ENCODE data around the gene CDH23.

The CDH23 gene

DNA sequence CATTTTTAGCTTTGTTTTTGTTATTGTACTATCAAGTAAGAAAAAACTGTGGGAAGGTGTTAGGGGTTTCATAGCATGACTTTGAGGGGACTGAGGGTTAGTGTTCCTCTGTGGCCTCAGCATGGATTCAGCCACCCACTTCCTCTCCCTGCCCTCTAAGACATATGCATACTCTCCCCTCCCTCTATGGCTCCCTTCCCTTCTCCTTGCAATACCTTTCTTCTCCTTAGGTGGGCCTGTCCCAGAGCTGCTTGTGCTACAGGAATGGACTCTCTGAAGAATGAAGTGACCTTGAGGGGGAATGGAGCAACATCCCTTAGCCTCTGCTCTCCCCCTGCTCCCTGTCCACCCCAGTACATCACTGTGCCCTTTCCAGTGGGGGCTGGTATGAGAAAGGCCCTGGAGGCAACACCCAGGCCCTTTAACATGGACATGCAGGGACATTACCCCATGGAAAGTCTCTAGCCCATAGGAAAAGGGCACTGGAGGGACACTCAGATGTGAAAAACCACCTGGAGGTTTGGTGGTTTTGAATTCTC, 22.4 kb downstream of the CDH23 start:
- DNase-seq (ENCODE audit: extremely low read depth in 1 of 2, low read depth in 1 of 2): no peak

DNA sequence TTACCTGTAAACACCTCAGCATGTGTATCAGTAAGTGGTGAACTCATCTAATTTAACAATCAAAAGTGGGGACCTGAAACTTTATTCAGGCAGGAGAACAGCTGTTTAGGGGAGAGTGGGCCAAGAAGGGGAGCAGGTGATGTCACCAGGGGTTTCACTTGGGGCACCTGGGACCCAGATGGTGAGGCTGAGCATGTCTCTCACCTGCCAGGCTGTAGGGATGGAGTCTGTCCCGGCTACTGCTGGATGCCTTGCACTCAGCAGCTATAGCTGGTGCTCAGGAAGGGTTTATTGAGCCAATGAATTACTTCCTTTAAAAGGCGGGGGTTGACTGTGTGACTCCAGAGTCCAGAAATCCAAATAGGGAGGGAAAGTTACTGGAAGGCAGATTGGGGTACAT, 23.0 kb downstream of the CDH23 start:
- no peak for DNase-seq (ENCODE audit: extremely low read depth in 1 of 2, low read depth in 1 of 2)

- DNase-seq (ENCODE audit: extremely low read depth in 1 of 2, low read depth in 1 of 2): no peak
Observed at GRCh38 chr10:71421075-71421434, 24.3 kb downstream of the CDH23 start.

DNA sequence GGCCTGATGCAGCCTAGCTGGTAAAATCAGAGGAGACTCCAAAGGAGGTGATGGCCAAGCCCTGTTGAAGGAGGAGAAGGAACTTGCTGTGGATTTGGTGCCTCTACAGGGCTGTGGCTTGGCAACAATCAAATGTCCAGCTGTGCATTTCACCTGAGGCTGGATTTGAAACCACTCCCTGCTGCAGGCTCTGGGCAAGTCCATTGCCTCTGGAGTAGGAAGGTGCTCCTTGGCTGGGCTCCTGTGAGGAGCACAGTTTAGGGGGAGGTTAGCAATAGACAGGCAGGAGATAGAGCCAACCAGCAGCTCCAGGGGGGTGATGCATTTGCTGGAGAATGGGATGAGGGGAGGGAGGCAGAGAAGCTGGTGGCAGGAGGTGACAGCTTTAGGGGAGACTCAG, 26.5 kb downstream of the CDH23 start:
- no peak for DNase-seq (ENCODE audit: extremely low read depth in 1 of 2, low read depth in 1 of 2)

DNA sequence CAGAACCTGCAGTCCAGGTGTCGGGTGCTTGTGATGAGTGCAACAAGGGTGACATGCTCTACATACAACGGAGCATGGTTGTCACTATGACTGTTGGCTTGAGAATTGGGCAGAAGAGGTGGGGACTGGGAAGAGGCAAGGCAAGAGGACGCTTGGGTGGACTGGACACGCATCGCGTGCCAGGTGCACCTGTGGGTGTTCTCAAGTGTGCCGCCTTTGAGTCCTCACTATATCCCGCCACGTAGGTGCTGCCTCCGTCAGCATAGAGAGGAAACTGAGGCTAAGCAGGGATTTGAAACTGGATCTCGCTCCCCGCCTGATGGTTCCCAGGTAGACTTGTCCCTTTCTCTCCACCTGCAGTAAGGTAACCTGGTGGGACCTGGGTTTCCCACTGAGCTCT, 27.2 kb downstream of the CDH23 start:
- DNase-seq (ENCODE audit: extremely low read depth in 1 of 2, low read depth in 1 of 2): no peak

- no peak for DNase-seq (ENCODE audit: extremely low read depth in 1 of 2, low read depth in 1 of 2)
Observed at GRCh38 chr10:71424496-71425194, 27.9 kb downstream of the CDH23 start.

GRCh38 chr10:71426058-71426605, 29.4 kb downstream of the CDH23 start:
- DNase-seq (ENCODE audit: extremely low read depth in 1 of 2, low read depth in 1 of 2): no peak

DNA sequence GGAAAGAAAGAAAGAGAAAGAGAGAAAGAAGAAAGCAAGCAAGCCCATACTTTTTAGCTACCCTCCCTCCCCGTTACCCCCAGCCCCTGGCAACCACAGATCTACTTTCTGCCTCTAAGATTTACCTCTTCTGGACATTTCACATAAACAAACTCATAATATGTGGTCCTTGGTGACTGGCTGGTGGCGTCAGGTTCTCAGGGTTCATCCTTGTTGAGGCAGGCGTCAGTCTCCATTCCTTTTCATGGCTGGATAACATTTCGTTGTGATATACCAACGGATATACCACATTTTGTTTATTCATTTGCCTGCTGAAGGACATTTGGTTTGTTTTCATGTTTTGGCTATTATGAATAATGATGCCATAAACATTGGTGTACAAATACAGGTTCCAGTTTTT, 30.5 kb downstream of the CDH23 start:
- DNase-seq (ENCODE audit: extremely low read depth in 1 of 2, low read depth in 1 of 2): no peak

- DNase-seq (ENCODE audit: extremely low read depth in 1 of 2, low read depth in 1 of 2): no peak
Observed at GRCh38 chr10:71429304-71429703, 32.6 kb downstream of the CDH23 start.

DNA sequence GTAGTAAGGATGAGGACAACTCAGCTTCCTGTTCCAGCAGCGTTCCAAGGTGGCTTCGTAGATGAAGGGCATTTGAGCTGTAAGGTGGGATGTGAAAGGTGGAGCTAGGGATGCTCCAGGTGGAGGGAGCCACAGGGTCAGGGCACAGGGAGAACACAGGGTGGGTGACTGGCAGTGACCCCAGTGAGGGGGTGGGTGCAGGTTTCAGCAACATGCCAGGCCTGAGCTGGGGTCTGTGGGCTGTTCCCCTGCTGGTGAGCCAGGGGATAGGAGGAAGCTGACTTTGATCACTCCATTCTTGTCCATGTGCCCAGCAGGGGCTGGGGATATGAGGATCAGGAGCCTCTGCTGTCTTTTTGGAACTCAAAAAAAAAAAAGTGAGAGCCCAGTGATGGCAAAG, 33.2 kb downstream of the CDH23 start:
- DNase-seq (ENCODE audit: extremely low read depth in 1 of 2, low read depth in 1 of 2): no peak

GRCh38 chr10:71431239-71432100, 34.8 kb downstream of the CDH23 start:
- no peak for DNase-seq (ENCODE audit: extremely low read depth in 1 of 2, low read depth in 1 of 2)

DNA sequence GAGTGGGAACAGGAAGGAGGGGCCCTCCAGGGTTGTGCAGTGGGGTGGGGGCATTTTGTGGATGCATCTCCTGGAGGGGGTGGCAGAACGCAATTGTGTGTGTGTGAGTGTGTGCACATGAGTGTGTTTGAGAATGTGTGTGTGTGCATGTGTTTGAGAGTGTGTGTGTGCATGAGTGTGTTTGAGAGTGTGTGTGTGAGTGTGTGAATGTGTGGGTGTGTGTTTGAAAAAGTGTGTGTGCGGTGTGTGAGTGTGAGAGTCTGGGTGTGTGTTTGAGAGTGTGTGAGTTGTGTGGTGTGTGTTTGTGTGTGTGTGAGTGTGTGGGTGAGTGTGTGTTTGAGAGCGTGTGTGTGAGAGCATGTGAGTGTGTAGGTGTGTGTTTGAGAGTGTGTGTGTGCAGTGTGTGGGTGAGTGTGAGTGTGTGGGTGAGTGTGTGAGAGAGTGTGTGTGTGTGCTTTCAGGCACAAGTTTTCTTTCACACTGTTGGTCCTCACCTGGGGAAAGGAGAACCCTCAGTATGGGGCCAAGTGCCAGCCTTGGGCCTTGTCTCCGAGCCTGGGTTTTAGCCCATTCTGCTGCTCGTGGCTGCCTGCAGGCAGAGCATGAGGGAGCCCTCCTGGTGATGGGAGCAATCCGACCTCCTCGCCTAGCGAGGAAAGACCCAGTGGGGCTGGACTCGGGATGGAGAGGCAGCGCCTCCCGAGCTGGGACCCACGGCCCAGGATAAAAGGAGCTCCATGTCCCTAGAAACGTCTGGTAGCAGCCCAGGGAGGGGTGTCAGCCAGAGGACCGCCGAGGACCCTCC, 35.6 kb downstream of the CDH23 start:
- DNase-seq (ENCODE audit: extremely low read depth in 1 of 2, low read depth in 1 of 2): no peak

DNA sequence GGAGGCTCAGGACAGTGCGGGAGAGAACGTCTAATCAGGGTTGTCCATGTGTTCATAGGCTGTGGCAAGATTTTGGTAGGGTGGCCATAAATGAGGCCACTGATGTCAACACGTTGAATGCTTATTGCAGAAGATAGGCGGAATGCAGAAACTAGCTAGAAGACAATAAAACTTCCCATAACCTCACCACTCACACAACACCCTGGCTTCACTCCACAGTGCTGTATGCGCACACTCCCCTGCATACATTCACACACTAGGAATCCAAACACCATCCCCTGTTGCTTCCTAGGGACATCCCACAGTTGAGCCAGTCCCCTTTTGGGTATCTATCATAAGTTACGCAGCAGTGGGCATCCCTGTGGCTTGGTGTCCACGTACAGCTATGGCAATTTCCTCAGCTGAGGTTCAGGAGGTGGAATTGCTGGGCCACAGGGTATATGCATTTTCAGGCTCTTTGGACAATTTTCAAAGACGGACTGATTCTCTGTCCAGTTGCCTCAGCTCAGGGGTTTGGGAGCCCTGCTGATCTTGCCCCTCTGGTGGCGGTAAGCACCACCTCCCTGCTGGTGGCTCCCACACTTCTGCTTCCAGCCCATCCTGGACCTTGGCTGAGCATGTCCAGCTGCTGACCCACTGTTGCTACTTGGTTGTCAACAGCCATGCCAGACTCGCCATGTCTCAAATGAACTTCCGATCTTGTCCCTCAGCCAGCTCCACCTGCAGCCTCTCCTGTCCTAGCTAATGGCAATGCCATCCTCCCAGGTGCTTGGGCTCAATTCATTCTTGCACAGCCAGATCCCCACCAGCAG, 36.4 kb downstream of the CDH23 start:
- no peak for DNase-seq (ENCODE audit: extremely low read depth in 1 of 2, low read depth in 1 of 2)

DNA sequence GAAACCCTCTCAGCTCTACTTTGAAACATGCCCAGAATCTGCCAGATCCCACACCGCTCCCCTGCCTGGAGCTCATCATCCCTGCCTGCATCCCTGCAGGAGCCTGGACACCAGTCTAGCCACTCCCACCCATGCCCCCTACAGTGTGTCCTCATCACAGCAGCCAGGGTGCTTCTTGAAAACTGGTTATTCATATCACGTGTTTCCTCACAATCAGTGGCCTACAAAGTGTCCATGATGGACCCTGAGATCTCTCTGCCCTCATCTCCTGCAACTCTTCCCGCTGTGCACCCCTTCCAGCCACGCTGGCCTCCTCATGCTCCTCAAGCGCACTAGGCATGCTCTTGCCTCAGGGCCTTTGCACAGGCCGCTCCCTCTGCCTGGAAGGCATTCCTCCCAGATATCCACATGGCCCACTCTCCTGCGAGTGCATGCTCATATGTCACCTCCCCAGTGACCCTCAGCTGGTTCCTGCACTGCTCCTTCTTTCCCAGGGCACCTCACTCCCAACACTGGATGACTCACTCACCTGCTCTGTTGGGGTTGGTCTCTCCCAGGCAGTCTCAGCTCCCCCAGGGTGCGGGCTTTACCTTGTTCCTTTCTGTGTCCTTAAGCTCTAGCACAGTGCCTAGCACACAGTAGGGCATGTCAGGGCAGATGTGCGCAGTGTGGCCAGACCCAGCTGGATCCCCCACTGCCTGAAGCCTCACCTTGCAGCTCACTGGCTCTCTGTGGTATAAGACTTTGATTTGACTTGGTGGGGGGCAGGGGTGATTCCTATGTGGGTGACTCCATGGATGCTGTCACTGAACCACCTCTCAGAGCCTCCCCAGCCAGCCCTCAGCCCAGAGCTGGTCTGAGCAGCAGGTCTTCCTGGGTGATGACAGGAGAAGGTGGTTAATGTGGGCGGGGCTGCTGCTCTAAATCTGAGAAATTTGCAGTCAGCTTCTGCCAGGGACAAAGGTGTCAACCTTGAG, 37.3 kb downstream of the CDH23 start:
- no peak for DNase-seq (ENCODE audit: extremely low read depth in 1 of 2, low read depth in 1 of 2)

GRCh38 chr10:71434760-71435394, 38.2 kb downstream of the CDH23 start:
- no peak for DNase-seq (ENCODE audit: extremely low read depth in 1 of 2, low read depth in 1 of 2)

DNA sequence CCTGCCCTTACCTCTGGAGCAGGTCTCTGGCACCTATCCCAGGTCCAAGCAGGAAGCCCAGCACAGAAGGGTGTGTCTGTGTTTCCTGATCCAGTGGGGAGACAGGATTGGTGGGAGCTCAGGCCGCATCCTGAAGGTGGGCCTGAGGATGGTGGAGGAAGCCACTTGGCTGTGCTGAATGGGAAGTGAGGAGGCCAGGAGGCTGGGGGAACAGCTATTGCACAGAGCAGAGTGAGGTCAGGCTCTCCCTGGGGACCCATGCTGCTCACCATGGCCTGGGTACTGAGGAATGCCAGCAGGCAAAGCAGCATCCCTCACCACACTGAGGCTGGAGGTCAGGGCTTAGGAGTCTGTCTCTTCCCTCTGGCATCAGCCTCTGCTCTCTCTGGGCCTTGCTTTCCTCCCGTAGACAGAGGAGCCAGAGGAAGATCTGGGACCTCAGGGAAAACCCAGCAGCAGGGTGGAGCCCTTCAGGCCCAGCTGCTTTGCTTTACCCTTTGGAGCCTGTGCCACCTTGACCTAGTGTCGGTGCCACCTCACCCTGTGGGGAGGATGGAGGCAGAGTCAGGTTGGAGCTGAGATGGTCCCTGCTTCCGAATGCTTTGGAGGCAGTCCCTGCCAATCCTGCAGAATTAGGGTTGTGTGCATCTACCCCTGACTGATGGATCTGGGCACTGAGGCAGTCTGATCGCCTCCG, 39.0 kb downstream of the CDH23 start:
- DNase-seq (ENCODE audit: extremely low read depth in 1 of 2, low read depth in 1 of 2): no peak

DNA sequence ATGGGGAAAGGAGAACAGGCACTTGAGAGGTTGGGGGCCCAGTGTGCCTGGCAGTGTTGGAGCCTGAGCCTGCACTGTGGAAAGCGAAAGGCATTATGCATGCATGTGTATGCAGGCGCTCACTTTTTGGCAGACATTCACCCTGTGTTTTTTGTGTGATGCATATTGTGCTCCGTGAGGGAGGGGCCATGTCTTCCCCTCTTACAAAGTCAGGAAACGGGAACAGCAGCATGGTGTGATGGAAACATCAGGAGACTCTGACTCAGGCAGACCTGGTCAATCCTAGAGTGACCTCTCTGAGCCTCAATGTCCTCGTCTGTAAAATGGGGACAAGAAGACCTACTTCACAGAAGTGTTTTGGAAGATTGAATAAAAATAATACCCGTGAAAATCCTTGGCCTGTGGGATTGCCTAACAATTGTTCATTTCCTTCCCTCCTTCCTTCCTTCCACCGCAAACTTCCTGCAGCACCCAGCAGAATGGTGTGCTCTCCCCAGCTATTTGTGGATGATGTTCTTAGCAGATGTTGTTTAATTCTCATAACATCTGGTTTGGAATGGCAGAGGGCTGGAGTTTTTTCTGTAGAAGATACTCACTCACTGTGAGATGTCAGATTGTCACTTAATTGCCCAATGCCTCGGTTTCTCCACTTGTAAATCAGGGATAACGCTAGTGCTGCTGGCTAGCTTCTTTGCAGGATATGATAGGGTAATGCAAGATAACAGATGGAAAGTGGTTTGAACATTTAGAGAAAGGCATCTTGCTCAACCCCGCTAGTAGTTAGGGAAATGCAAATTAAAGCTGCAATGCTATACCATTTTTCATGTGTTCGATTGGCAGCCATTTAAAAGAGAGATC, 39.8 kb downstream of the CDH23 start:
- no peak for DNase-seq (ENCODE audit: extremely low read depth in 1 of 2, low read depth in 1 of 2)

Measured in activated CD8-positive, alpha-beta memory T cell treated with anti-CD3 and anti-CD28 coated beads for 1 hour (primary cell).